IMR-90 (cell line): ENCODE data around the gene CAMK2N1. TPM values are rescaled to one million over a fixed set of nuclear protein-coding genes. Genes with fewer than 3 reads are reported as not detected.

ENCODE experiments used
- ATAC-seq: fragments of 200-7000 bp; cut with Tn5 transposase; 2 replicates; pipeline ENCODE4 v1.9.1; 2020; ENCODE audit warnings: low read depth, mild to moderate bottlenecking, moderate library complexity
- BruUV-seq: library from RNA; stranded (reverse); fragments of 400-500 nt; replicated peaks from 2 replicates; lab custom pipeline; 2021; lab: Mats Ljungman, UMichigan
- CTCF ChIA-PET: fragments of 300-600 bp; formaldehyde crosslinking; extraction: SDS; loops from one replicate; lab custom pipeline; 2021; ENCODE audit warnings: antibody characterized with exemption; lab: Yijun Ruan, JAX
- POLR2A ChIA-PET: fragments of 300-600 bp; sonication (Branson Sonifier 250); formaldehyde crosslinking; loops from one replicate; lab custom pipeline; 2022; ENCODE audit warnings: antibody characterized with exemption; ENCODE audit not compliant: unreplicated experiment; lab: Charles Lee
- DNase-seq: peaks from one replicate; pipeline ENCODE4 v3.0.0; 2013
- H2AFZ ChIP-seq: replicated peaks from 2 replicates; pipeline ENCODE3; 2013; ENCODE audit warnings: low read length, mild to moderate bottlenecking; ENCODE audit not compliant: poor library complexity
- H2AK5ac ChIP-seq: 2 replicates; pipeline ENCODE4 v1.6.1; 2013; ENCODE audit warnings: low read depth, low read length, inconsistent platforms
- H2AK9ac ChIP-seq: replicated peaks from 2 replicates; pipeline ENCODE3; 2013; ENCODE audit warnings: mild to moderate bottlenecking, low read depth, low read length, moderate library complexity; ENCODE audit not compliant: poor library complexity
- H2BK120ac ChIP-seq: 2 replicates; pipeline ENCODE4 v1.6.1; 2013; ENCODE audit warnings: low read depth, low read length, inconsistent platforms
- H2BK15ac ChIP-seq: 3 replicates; pipeline ENCODE4 v1.6.1; 2013; ENCODE audit warnings: low read depth, low read length, inconsistent platforms
- H2BK20ac ChIP-seq: 2 replicates; pipeline ENCODE4 v1.6.1; 2013; ENCODE audit warnings: low read depth, mild to moderate bottlenecking, inconsistent platforms, low read length, moderate library complexity
- H2BK5ac ChIP-seq: 2 replicates; pipeline ENCODE4 v1.6.1; 2013; ENCODE audit warnings: mild to moderate bottlenecking, low read depth, low read length, inconsistent platforms; ENCODE audit not compliant: poor library complexity, severe bottlenecking
- H3K14ac ChIP-seq: replicated peaks from 2 replicates; pipeline ENCODE4 v1.6.1; 2013; ENCODE audit warnings: low read depth, low read length, inconsistent platforms
- H3K18ac ChIP-seq: 2 replicates; pipeline ENCODE4 v1.6.1; 2013; ENCODE audit warnings: low read depth, low read length, control low read depth
- H3K23ac ChIP-seq: 2 replicates; pipeline ENCODE4 v1.6.1; 2013; ENCODE audit warnings: low read depth, low read length, inconsistent platforms
- H3K27ac ChIP-seq: 2 replicates; pipeline ENCODE4 v1.5.1; 2013; ENCODE audit warnings: mild to moderate bottlenecking, control low read depth, low read length; ENCODE audit not compliant: insufficient read depth
- H3K27me3 ChIP-seq: 2 replicates; pipeline ENCODE4 v1.6.1; 2013; ENCODE audit warnings: low read length; ENCODE audit not compliant: control insufficient read depth, insufficient read depth
- H3K36me3 ChIP-seq: 2 replicates; pipeline ENCODE4 v1.6.1; 2013; ENCODE audit warnings: low read length, mixed read lengths; ENCODE audit not compliant: control insufficient read depth, insufficient read depth
- H3K4ac ChIP-seq: 2 replicates; pipeline ENCODE4 v1.6.1; 2013; ENCODE audit warnings: low read depth, low read length, inconsistent platforms
- H3K4me1 ChIP-seq: 2 replicates; pipeline ENCODE4 v1.6.1; 2013; ENCODE audit warnings: low read length, mixed read lengths; ENCODE audit not compliant: control insufficient read depth, insufficient read depth
- H3K4me2 ChIP-seq: 2 replicates; pipeline ENCODE4 v1.6.1; 2013; ENCODE audit warnings: low read depth, mild to moderate bottlenecking, control low read depth, low read length, moderate library complexity
- H3K4me3 ChIP-seq: 2 replicates; pipeline ENCODE4 v1.5.1; 2013; ENCODE audit warnings: low read depth, mild to moderate bottlenecking, control low read depth, low read length, moderate library complexity; ENCODE audit not compliant: insufficient read depth
- H3K56ac ChIP-seq: 2 replicates; pipeline ENCODE4 v1.6.1; 2013; ENCODE audit warnings: low read length, inconsistent platforms; ENCODE audit not compliant: insufficient read depth; ENCODE audit errors: extremely low read depth
- H3K79me1 ChIP-seq, 2 experiments: 2 replicates each; pipeline ENCODE4 v1.6.1; 2013; ENCODE audit warnings: low read length in 2 of 2, inconsistent platforms in 1 of 2, low read depth in 1 of 2
- H3K9ac ChIP-seq: 2 replicates; pipeline ENCODE4 v1.6.1; 2013; ENCODE audit warnings: low read depth, low read length, control low read depth
- H3K9me1 ChIP-seq: 2 replicates; pipeline ENCODE4 v1.6.1; 2013; ENCODE audit warnings: low read length, inconsistent platforms; ENCODE audit not compliant: insufficient read depth
- H3K9me3 ChIP-seq: 2 replicates; pipeline ENCODE4 v1.6.1; 2013; ENCODE audit warnings: low read length; ENCODE audit not compliant: control insufficient read depth, insufficient read depth
- H4K20me1 ChIP-seq: 2 replicates; pipeline ENCODE4 v1.6.1; 2013; ENCODE audit warnings: low read length, inconsistent platforms; ENCODE audit not compliant: insufficient read depth
- H4K5ac ChIP-seq: 2 replicates; pipeline ENCODE4 v1.6.1; 2013; ENCODE audit warnings: mild to moderate bottlenecking, low read depth, low read length, control low read depth
- H4K8ac ChIP-seq, 2 experiments: 2 replicates each; pipeline ENCODE4 v1.6.1; 2013; ENCODE audit warnings: low read depth in 2 of 2, low read length in 2 of 2, control low read depth in 1 of 2, inconsistent platforms in 1 of 2
- H4K91ac ChIP-seq: 2 replicates; pipeline ENCODE4 v1.6.1; 2013; ENCODE audit warnings: low read depth, low read length, inconsistent platforms; ENCODE audit not compliant: insufficient read depth
- CEBPB ChIP-seq: IDR thresholded peaks from 2 replicates; pipeline ENCODE4 v1.6.1; 2012; ENCODE audit warnings: low read depth, low read length, improper control_type of control experiment
- CHD1 ChIP-seq: IDR thresholded peaks from 2 replicates; pipeline ENCODE4 v1.6.1; 2012; ENCODE audit warnings: low read depth, low read length, improper control_type of control experiment
- FOS ChIP-seq: fragments of 150-350 bp; IDR thresholded peaks from 2 replicates; pipeline ENCODE4 v1.6.1; 2016; ENCODE audit warnings: low read depth, low read length
- MAFK ChIP-seq: IDR thresholded peaks from 2 replicates; pipeline ENCODE4 v1.6.1; 2012; ENCODE audit warnings: low read depth, low read length, improper control_type of control experiment
- NFE2L2 ChIP-seq: fragments of 150-350 bp; IDR thresholded peaks from 2 replicates; pipeline ENCODE4 v1.6.1; 2016; ENCODE audit warnings: low read depth, mild to moderate bottlenecking, low read length
- POLR2A ChIP-seq: IDR thresholded peaks from 2 replicates; pipeline ENCODE4 v1.6.1; 2012; ENCODE audit warnings: mild to moderate bottlenecking, low read depth, low read length
- RAD21 ChIP-seq: IDR thresholded peaks from 2 replicates; pipeline ENCODE4 v1.6.1; 2012; ENCODE audit warnings: low read length, improper control_type of control experiment
- SMC3 ChIP-seq: fragments of 150-350 bp; IDR thresholded peaks from 2 replicates; pipeline ENCODE4 v1.6.1; 2016; ENCODE audit warnings: low read depth, mild to moderate bottlenecking, antibody characterized with exemption, low read length, moderate library complexity
- WGBS, 2 experiments: methylation state at CpG; one replicate each; pipeline versions ENCODE4 v1.1.5 to v1.1.7; 2013; ENCODE audit warnings: missing lambda C conversion rate in 2 of 2; ENCODE audit not compliant: insufficient read length in 1 of 2; ENCODE audit errors: extremely low coverage in 2 of 2; 5-methylcytosine and 5-hydroxymethylcytosine counted together
- dilution Hi-C: fragments of 300-500 bp; cut with HindIII; formaldehyde crosslinking; loops from one replicate; pipeline ENCODE4 v1.14.3; 2018; ENCODE audit warnings: low sequenced_read_pairs; ENCODE audit not compliant: unreplicated experiment
- in situ Hi-C: fragments of 300-500 bp; cut with MboI; formaldehyde crosslinking; loops from 3 replicates; pipeline ENCODE4 v1.14.3; 2019; ENCODE audit warnings: low sequenced_read_pairs, inconsistent platforms, mixed read lengths
- intact Hi-C: fragments of 100-400 bp; cut with micrococcal nuclease; formaldehyde crosslinking; loops from 2 replicates; pipeline ENCODE4 v1.10.0; 2022
- polyA plus RNA-seq, 3 experiments: library from polyadenylated mRNA; depleted of rRNA; stranded (reverse); fragments of >200 nt; gene quantifications; 2 replicates each; pipeline ENCODE4 v1.2.3, GENCODE V29; 2012; ENCODE audit warnings: low replicate concordance in 1 of 3
- total RNA-seq: library from RNA; depleted of rRNA; stranded (reverse); fragments of >200 nt; gene quantifications from 2 replicates; pipeline ENCODE4 v1.2.3, GENCODE V29; 2012
- TF ChIP-seq, protein P1 (sequence below): conservative IDR thresholded peaks from 2 replicates; pipeline ENCODE4 v1.5.1; 2012; ENCODE audit warnings: mild to moderate bottlenecking, low read depth, low read length, improper control_type of control experiment

The CAMK2N1 gene
- total and polyA plus RNA-seq, 2 of the 4 experiments (the other 2 are of a cell fraction) = 10.2 to 44.4 TPM

DNA sequence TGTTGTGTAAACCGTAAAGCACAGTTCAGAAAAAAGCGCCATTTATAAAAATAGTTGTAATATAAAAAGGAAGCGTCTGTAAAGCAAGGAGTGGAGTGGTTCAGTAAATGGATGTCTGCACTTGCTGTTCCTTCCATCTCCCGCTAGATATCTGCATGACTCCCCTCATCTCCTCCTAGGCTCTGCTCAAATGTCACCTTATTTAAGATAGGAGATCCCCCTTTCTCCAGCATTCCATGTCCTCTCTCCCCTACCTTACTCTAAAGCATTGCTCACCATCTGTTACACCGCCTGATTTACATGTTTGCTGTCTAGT, 21.2 kb upstream of the CAMK2N1 start:
- intact Hi-C loops (no loop called here), dilution Hi-C loops (no loop called here), in situ Hi-C loops (no loop called here)
- H2BK5ac ChIP-seq = peak overlapping the region; percentile 78
- H2AK9ac ChIP-seq = peak overlapping the region; percentile 79
- H3K14ac ChIP-seq = 0 out of 2 replicates have a peak overlapping the region, but pooled peaks have one; percentile 57
- H3K4ac ChIP-seq = peak overlapping the region; percentile 70; the same call in 1 of the 2 replicates
- H4K20me1 ChIP-seq = no peaks in the 10 kb centered on the region; the same call in 1 of the 2 replicates
- no peak overlapping the region for H2BK15ac ChIP-seq
- H3K18ac ChIP-seq = no peak overlapping the region
- peak overlapping the region; percentile 67 for H3K27ac ChIP-seq
- no TSS peak for BruUV-seq
- TF ChIP-seq CEBPB (no peak), CHD1 (no peak), SMC3 (no peak), POLR2A (no peak), MAFK (no peak), NFE2L2 (no peak), RAD21 (no peak), FOS (no peak)
- TF ChIP-seq, protein P1, sequence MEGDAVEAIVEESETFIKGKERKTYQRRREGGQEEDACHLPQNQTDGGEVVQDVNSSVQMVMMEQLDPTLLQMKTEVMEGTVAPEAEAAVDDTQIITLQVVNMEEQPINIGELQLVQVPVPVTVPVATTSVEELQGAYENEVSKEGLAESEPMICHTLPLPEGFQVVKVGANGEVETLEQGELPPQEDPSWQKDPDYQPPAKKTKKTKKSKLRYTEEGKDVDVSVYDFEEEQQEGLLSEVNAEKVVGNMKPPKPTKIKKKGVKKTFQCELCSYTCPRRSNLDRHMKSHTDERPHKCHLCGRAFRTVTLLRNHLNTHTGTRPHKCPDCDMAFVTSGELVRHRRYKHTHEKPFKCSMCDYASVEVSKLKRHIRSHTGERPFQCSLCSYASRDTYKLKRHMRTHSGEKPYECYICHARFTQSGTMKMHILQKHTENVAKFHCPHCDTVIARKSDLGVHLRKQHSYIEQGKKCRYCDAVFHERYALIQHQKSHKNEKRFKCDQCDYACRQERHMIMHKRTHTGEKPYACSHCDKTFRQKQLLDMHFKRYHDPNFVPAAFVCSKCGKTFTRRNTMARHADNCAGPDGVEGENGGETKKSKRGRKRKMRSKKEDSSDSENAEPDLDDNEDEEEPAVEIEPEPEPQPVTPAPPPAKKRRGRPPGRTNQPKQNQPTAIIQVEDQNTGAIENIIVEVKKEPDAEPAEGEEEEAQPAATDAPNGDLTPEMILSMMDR = no peak
- H3K56ac ChIP-seq = no peak overlapping the region
- ATAC-seq (no peak), DNase-seq (no peak)
- H2AFZ ChIP-seq = peak overlapping the region; percentile 97
- H3K79me1 ChIP-seq = peaks cover 28 to 48% of the 10 kb centered on the region in 2 experiments
- peak overlapping the region; percentile 99 for H3K4me2 ChIP-seq
- H3K9ac ChIP-seq = peak overlapping the region; percentile 75
- WGBS, 2 experiments = no CpG with 5 or more reads among the region's 5 CpGs
- peaks cover 3% of the 10 kb centered on the region for H3K4me1 ChIP-seq
- peak overlapping the region; percentile 73 for H4K5ac ChIP-seq
- peak overlapping the region; percentile 94 to 99 for H4K8ac ChIP-seq
- H3K23ac ChIP-seq = peak overlapping the region; percentile 33; the same call in 1 of the 2 replicates
- peaks cover 5% of the 10 kb centered on the region for H3K36me3 ChIP-seq
- peaks cover 6% of the 10 kb centered on the region for H3K27me3 ChIP-seq
- no peak overlapping the region for H2BK120ac ChIP-seq
- ChIA-PET CTCF (no interaction called here), POLR2A (no interaction called here)
- no peak overlapping the region for H2BK20ac ChIP-seq
- peak overlapping the region; percentile 36; the same call in 1 of the 2 replicates for H4K91ac ChIP-seq
- no peaks in the 10 kb centered on the region for H3K9me3 ChIP-seq
- no peaks in the 10 kb centered on the region for H3K9me1 ChIP-seq
- peak overlapping the region; percentile 88 for H3K4me3 ChIP-seq
- H2AK5ac ChIP-seq = peak overlapping the region; percentile 76
